Right renal cortex interstitium (tissue), 3 donors: ENCODE measurements around the gene EPHA8. TPM values are rescaled to one million over a fixed set of nuclear protein-coding genes. Genes with fewer than 3 reads are reported as not detected.

ENCODE experiments used
- DNase-seq, 3 donors: peaks; one replicate each; pipeline ENCODE4 v3.0.0-alpha.2; 2013; ENCODE audit warnings: low read depth in 3 of 3, low spot score in 2 of 3
- polyA plus RNA-seq, 3 donors: library from polyadenylated mRNA; unstranded; fragments of 120-200 nt; gene quantifications; one replicate each; pipeline ENCODE4 v1.2.1, GENCODE V29; 2013; ENCODE audit not compliant: insufficient read length in 3 of 3

Gene EPHA8
- polyA plus RNA-seq, 3 donors, result 1.0 to 1.4 (median 1.3) TPM

- DNase-seq, result no peak
Measured at GRCh38 chr1:22535399-22535798, 27.9 kb upstream of the EPHA8 start.

- DNase-seq, result no peak
Measured at GRCh38 chr1:22536506-22536905, 26.8 kb upstream of the EPHA8 start.

- DNase-seq, result no peak
Measured at GRCh38 chr1:22537441-22538139, 25.7 kb upstream of the EPHA8 start.

GRCh38 chr1:22539510-22540118 is 23.7 kb upstream of the EPHA8 start:
- no peak for DNase-seq

- DNase-seq, result no peak
Measured at GRCh38 chr1:22540337-22540736, 23.0 kb upstream of the EPHA8 start.

GRCh38 chr1:22542886-22543285 is 20.4 kb upstream of the EPHA8 start:
- DNase-seq, result no peak

GRCh38 chr1:22543679-22544078 is 19.6 kb upstream of the EPHA8 start:
- no peak for DNase-seq

- DNase-seq, result no peak
Measured at GRCh38 chr1:22544606-22545005, 18.7 kb upstream of the EPHA8 start.

- no peak for DNase-seq
Measured at GRCh38 chr1:22545141-22545540, 18.1 kb upstream of the EPHA8 start.

- DNase-seq, result no peak
Measured at GRCh38 chr1:22547186-22547817, 16.0 kb upstream of the EPHA8 start.

- DNase-seq, result no peak
Measured at GRCh38 chr1:22547818-22548462, 15.3 kb upstream of the EPHA8 start.

- DNase-seq, result no peak
Measured at GRCh38 chr1:22550021-22550420, 13.3 kb upstream of the EPHA8 start.

GRCh38 chr1:22551591-22551990 is 11.7 kb upstream of the EPHA8 start:
- no peak for DNase-seq

- DNase-seq, result no peak
Measured at GRCh38 chr1:22552021-22552420, 11.3 kb upstream of the EPHA8 start.

GRCh38 chr1:22553104-22553880 is 10.0 kb upstream of the EPHA8 start:
- DNase-seq, result no peak

GRCh38 chr1:22553991-22554522 is 9.2 kb upstream of the EPHA8 start:
- no peak for DNase-seq

GRCh38 chr1:22555371-22555656 is 8.0 kb upstream of the EPHA8 start:
- DNase-seq, result no peak

GRCh38 chr1:22556391-22557104 is 6.7 kb upstream of the EPHA8 start:
- DNase-seq, result no peak

GRCh38 chr1:22557341-22557950 is 5.8 kb upstream of the EPHA8 start:
- no peak for DNase-seq
